Adipocyte (in vitro differentiated cells): ENCODE data around the gene HOXD3.
A peak's percentile ranks its signal among the peaks of the same experiment; 100 is the strongest.

Source experiments
- DNase-seq: peaks from one replicate; pipeline ENCODE4 v3.0.0-alpha.2; 2015; ENCODE audit warnings: low read depth
- H3K27me3 ChIP-seq: replicated peaks from 2 replicates; pipeline ENCODE4 v1.7.0; 2013; ENCODE audit warnings: mild to moderate bottlenecking, low read length, moderate library complexity; ENCODE audit not compliant: control insufficient read depth, insufficient read depth
- H3K36me3 ChIP-seq: 2 replicates; pipeline ENCODE4 v1.7.0; 2013; ENCODE audit warnings: low read length, mild to moderate bottlenecking, moderate library complexity; ENCODE audit not compliant: control insufficient read depth, insufficient read depth, severe bottlenecking
- H3K4me1 ChIP-seq: 2 replicates; pipeline ENCODE4 v1.7.0; 2013; ENCODE audit warnings: mild to moderate bottlenecking, low read length, moderate library complexity; ENCODE audit not compliant: control insufficient read depth, insufficient read depth
- H3K4me3 ChIP-seq: 2 replicates; pipeline ENCODE4 v1.7.0; 2013; ENCODE audit warnings: mild to moderate bottlenecking, low read length, moderate library complexity
- H3K9ac ChIP-seq: 2 replicates; pipeline ENCODE4 v1.7.0; 2013; ENCODE audit warnings: mild to moderate bottlenecking, low read length, moderate library complexity
- H3K9me3 ChIP-seq: 2 replicates; pipeline ENCODE4 v1.7.0; 2013; ENCODE audit warnings: mild to moderate bottlenecking, low read length, moderate library complexity; ENCODE audit not compliant: control insufficient read depth

HOXD3 gene

DNA sequence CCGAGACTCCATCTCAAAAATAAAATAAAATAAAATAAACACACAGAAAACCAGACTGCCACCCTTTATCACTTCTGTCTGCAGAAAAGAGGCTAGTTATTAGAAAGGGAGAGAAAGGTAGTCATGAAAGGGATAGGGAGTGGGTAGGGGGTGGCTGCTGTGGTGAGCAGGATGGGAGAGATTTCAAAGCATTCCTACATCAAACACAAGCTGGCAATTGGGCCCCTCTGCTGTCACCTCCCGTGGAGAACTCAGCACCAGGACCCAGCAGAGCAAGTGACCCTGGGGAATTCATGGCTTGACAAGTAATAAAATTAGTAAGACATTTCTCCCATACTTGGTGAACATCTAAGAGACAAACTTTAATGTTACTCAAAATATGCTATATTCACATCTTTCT is 27.6 kb downstream of the HOXD3 start:
- Histone ChIP-seq H3K9me3 (no peaks in the 10 kb centered on the region), H3K36me3 (no peaks in the 10 kb centered on the region), H3K9ac (no peak overlapping the region), H3K4me1 (peaks cover 5% of the 10 kb centered on the region), H3K27me3 (peaks cover 8% of the 10 kb centered on the region), H3K4me3 (no peak overlapping the region)
- no peak for DNase-seq

DNA sequence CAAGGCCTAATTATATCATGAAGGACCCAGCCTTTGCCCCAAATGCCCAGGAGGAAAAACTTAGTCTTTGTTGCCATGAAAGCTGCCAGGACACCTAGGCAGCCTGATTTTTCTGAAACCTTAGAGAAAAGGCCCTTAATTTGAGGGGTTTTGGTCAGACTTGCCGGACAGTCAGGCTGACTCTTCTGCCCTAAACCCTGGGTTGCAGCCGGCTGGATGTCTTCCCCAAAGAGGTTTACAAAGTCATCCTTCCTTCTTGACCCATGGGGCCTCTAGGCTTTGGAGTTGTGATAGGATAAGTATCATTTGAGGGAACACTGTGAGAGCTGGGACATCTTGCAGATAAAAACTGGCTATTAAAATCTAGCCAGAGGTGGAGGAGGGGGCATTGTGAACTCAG is 28.9 kb downstream of the HOXD3 start:
- Histone ChIP-seq H3K9me3 (no peaks in the 10 kb centered on the region), H3K9ac (no peak overlapping the region), H3K4me3 (no peak overlapping the region), H3K36me3 (no peaks in the 10 kb centered on the region), H3K4me1 (peaks cover 5% of the 10 kb centered on the region), H3K27me3 (peaks cover 14% of the 10 kb centered on the region)
- no peak for DNase-seq

- peaks cover 18% of the 10 kb centered on the region for H3K27me3 ChIP-seq
- no peaks in the 10 kb centered on the region for H3K36me3 ChIP-seq
- peak; percentile 5 for DNase-seq
- H3K9ac ChIP-seq, result peak overlapping the region; percentile 71
- peaks cover 5% of the 10 kb centered on the region for H3K4me1 ChIP-seq
- peak overlapping the region; percentile 86 for H3K4me3 ChIP-seq
- no peaks in the 10 kb centered on the region for H3K9me3 ChIP-seq
These were observed 30.2 kb downstream of the HOXD3 start for GRCh38 chr2:176187200-176187898.

GRCh38 chr2:176187899-176188773 is 31.0 kb downstream of the HOXD3 start, which contains the start of gene HOXD1:
HOXD1 (plus strand) TSS chr2:176188668; CDS start chr2:176188802, 134 bp downstream.
- peak; percentile 31 for DNase-seq
- H3K4me3 ChIP-seq, result peak within 1 kb of the TSS; percentile 86
- peaks cover 18% of the 10 kb centered on the region for H3K27me3 ChIP-seq

DNA sequence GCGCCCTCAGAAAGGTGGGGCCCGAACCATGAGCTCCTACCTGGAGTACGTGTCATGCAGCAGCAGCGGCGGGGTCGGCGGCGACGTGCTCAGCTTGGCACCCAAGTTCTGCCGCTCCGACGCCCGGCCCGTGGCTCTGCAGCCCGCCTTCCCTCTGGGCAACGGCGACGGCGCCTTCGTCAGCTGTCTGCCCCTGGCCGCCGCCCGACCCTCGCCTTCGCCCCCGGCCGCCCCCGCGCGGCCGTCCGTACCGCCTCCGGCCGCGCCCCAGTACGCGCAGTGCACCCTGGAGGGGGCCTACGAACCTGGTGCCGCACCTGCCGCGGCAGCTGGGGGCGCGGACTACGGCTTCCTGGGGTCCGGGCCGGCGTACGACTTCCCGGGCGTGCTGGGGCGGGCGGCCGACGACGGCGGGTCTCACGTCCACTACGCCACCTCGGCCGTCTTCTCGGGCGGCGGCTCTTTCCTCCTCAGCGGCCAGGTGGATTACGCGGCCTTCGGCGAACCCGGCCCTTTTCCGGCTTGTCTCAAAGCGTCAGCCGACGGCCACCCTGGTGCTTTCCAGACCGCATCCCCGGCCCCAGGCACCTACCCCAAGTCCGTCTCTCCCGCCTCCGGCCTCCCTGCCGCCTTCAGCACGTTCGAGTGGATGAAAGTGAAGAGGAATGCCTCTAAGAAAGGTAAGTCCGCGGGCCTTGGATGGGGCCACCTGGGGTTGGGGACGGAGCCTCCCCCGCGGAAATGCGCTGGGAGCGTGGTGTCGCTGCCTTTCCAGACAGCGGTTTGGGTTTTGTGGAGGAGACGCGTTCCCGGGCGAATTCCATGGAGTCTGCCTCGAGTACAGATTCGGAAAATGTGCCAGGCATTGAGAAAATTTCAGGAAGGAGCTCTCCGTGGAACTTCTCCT is 31.9 kb downstream of the HOXD3 start:
- H3K27me3 ChIP-seq, result peaks cover 20% of the 10 kb centered on the region
- peak overlapping the region; percentile 86 for H3K4me3 ChIP-seq
- H3K9me3 ChIP-seq, result no peaks in the 10 kb centered on the region
- peaks cover 5% of the 10 kb centered on the region for H3K4me1 ChIP-seq
- H3K36me3 ChIP-seq, result no peaks in the 10 kb centered on the region
- no peak for DNase-seq
- peak overlapping the region; percentile 71 for H3K9ac ChIP-seq

More at GRCh38 chr2:176187899-176188773, 31.0 kb downstream of the HOXD3 start, which contains the start of gene HOXD1:
- Histone ChIP-seq H3K9me3 (no peaks in the 10 kb centered on the region), H3K9ac (peak within 1 kb of the TSS; percentile 71), H3K4me1 (peaks cover 5% of the 10 kb centered on the region), H3K36me3 (no peaks in the 10 kb centered on the region)

DNA sequence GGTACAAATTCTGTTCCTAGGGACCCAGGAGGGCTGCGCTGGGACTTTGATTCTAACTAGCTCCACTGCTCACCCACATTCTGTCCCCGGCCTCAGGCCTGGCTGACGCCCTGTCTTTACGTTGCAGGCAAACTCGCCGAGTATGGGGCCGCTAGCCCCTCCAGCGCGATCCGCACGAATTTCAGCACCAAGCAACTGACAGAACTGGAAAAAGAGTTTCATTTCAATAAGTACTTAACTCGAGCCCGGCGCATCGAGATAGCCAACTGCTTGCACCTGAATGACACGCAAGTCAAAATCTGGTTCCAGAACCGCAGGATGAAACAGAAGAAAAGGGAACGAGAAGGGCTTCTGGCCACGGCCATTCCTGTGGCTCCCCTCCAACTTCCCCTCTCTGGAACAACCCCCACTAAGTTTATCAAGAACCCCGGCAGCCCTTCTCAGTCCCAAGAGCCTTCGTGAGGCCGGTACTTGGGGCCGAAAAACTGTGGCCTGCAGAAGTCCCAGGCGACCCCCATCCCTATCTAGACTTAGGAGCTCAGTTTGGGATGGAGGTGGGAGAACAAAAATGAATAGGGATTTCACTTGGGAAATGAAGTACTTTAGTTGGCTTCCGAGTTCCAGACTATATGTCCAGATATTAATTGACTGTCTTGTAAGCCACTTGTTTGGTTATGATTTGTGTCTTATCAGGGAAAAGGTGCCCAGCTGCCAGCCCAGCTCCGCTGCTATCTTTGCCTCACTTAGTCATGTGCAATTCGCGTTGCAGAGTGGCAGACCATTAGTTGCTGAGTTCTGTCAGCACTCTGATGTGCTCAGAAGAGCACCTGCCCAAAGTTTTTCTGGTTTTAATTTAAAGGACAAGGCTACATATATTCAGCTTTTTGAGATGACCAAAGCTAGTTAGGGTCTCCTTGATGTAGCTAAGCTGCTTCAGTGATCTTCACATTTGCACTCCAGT is 32.9 kb downstream of the HOXD3 start:
- no peaks in the 10 kb centered on the region for H3K9me3 ChIP-seq
- peaks cover 26% of the 10 kb centered on the region for H3K27me3 ChIP-seq
- no peak overlapping the region for H3K4me3 ChIP-seq
- H3K4me1 ChIP-seq, result peaks cover 5% of the 10 kb centered on the region
- H3K9ac ChIP-seq, result no peak overlapping the region
- no peaks in the 10 kb centered on the region for H3K36me3 ChIP-seq
- peak; percentile 8 for DNase-seq

GRCh38 chr2:176192351-176192750 is 35.2 kb downstream of the HOXD3 start:
- H3K4me1 ChIP-seq, result peaks cover 5% of the 10 kb centered on the region
- H3K36me3 ChIP-seq, result no peaks in the 10 kb centered on the region
- no peaks in the 10 kb centered on the region for H3K9me3 ChIP-seq
- DNase-seq, result no peak
- peaks cover 36% of the 10 kb centered on the region for H3K27me3 ChIP-seq
- no peak overlapping the region for H3K4me3 ChIP-seq
- no peak overlapping the region for H3K9ac ChIP-seq

- H3K4me3 ChIP-seq, result no peak overlapping the region
- no peaks in the 10 kb centered on the region for H3K9me3 ChIP-seq
- H3K4me1 ChIP-seq, result peaks cover 1% of the 10 kb centered on the region
- peaks cover 36% of the 10 kb centered on the region for H3K27me3 ChIP-seq
- no peak for DNase-seq
- H3K9ac ChIP-seq, result no peak overlapping the region
- H3K36me3 ChIP-seq, result no peaks in the 10 kb centered on the region
These were observed 35.9 kb downstream of the HOXD3 start for GRCh38 chr2:176193048-176193447.

GRCh38 chr2:176199902-176200301 is 42.8 kb downstream of the HOXD3 start:
- Histone ChIP-seq H3K4me1 (no peaks in the 10 kb centered on the region), H3K4me3 (no peak overlapping the region), H3K9me3 (peaks cover 6% of the 10 kb centered on the region), H3K36me3 (no peaks in the 10 kb centered on the region), H3K9ac (no peak overlapping the region), H3K27me3 (peaks cover 16% of the 10 kb centered on the region)
- no peak for DNase-seq

- Histone ChIP-seq H3K9me3 (peaks cover 6% of the 10 kb centered on the region), H3K36me3 (no peaks in the 10 kb centered on the region), H3K4me3 (no peak overlapping the region), H3K27me3 (peaks cover 15% of the 10 kb centered on the region), H3K9ac (no peak overlapping the region), H3K4me1 (no peaks in the 10 kb centered on the region)
- no peak for DNase-seq
These were observed 43.9 kb downstream of the HOXD3 start for GRCh38 chr2:176200971-176201370.
